ENCODE measurements around the gene RAPGEF6.

DNA sequence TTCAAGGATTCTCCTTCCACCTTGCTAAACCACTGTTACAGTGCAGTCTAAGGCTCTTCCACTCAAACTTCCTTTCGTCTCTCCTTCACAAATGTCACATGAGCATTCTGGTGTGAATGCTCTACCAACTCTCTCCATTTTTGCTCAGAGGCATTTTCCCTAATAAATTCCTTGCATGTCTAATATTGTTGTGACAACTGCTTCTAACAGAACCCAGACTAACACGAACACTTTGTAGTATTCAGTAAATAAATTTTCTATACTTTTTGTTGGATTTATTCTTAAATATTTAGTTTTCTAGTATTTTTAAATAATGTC, 24.0 kb downstream of the RAPGEF6 start:
- TF ChIP-seq, protein P1, sequence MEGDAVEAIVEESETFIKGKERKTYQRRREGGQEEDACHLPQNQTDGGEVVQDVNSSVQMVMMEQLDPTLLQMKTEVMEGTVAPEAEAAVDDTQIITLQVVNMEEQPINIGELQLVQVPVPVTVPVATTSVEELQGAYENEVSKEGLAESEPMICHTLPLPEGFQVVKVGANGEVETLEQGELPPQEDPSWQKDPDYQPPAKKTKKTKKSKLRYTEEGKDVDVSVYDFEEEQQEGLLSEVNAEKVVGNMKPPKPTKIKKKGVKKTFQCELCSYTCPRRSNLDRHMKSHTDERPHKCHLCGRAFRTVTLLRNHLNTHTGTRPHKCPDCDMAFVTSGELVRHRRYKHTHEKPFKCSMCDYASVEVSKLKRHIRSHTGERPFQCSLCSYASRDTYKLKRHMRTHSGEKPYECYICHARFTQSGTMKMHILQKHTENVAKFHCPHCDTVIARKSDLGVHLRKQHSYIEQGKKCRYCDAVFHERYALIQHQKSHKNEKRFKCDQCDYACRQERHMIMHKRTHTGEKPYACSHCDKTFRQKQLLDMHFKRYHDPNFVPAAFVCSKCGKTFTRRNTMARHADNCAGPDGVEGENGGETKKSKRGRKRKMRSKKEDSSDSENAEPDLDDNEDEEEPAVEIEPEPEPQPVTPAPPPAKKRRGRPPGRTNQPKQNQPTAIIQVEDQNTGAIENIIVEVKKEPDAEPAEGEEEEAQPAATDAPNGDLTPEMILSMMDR (IDR thresholded peaks at IDR 0.05): no peak
- no peak for TF ChIP-seq POLR2A (IDR thresholded peaks at IDR 0.05)

Data from heart left ventricle (tissue), 13 donors.